ENCODE results near the gene MBNL1. TPM values are rescaled to one million over a fixed set of nuclear protein-coding genes. Genes with fewer than 3 reads are reported as not detected.

The MBNL1 gene
- total RNA-seq, 1 donor = 465 TPM

DNA sequence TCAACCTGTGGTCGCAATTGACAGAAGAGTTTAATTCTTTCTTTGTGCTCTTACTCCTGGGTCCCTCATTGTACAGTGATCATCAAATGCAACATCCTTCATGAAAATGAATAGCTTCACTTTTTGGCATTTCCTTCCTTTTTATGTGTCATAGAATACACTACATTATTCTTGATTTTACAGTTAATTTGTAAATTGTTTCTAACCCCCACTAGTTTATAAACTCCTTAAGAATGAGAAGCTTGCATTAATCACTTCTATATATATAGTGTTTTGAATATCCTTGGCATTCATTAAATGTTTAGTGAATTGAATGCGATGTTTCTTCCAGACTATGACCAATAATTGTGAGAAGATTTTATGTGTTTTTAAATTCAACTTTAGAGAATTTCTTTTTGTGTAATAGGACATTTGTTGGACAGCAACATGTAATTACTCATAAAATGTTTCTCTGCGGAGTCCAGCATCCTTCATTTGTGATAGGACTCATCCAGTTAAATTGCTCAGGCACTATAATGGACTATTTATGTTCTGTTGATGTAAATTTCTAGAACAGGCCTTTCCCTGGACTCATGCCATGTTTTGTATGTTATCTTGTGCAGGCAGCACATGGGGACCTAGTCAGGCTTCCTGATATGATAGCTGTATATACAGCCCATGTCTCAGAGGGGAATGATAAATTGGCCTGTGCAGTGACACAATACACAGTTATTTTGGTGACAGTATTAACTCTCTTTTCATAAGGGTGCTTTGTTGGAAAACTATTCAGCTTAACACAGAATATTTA, 51.3 kb downstream of the MBNL1 start:
- TF ChIP-seq CTCF (IDR thresholded peaks at IDR 0.05; ENCODE audit: insufficient read depth, low read length) = no peak
- H3K4me3 ChIP-seq (ENCODE audit: low read depth, low read length) = no peak overlapping the region
- peak; percentile 66 for DNase-seq (ENCODE audit: low read depth)

DNA sequence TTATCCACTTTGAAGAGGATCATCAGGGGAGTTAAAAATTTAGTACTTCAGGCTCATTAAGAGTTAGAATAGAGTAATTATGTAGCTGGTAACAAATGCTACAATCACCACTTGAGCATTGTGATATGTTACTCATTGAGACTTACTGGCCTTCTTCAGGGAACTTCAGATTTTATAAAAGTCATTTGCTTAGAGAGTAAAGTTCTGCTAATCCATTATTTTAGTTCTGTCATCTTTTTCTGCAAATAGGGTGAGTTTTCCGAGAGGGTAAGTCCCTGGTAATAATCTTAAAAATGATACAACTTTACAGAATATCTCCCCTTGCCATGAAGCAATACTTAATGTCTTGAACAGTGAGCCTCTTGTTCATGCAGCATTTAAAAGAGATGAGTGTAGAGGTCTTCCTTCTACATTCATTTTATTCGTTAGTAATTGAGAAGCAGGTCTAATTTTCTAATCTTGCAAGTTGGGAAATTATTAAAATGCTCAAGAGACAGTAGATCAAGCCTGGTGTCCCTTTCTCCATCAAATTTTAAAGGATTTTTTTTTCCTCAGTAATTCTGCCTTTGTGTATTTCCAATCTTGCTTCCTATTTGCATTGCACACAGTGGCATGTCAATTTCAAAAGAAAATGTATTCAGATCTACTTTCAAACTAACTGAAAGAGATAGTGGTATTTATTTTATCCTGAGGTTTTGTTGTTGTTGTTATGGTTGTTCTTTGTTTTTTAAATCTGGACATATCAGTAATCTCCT, 52.6 kb downstream of the MBNL1 start:
- DNase-seq (ENCODE audit: low read depth) = no peak
- H3K4me3 ChIP-seq (ENCODE audit: low read depth, low read length) = no peak overlapping the region
- TF ChIP-seq CTCF (IDR thresholded peaks at IDR 0.05; ENCODE audit: insufficient read depth, low read length) = no peak

GRCh38 chr3:152321955-152322377, 53.2 kb downstream of the MBNL1 start:
- no peak for TF ChIP-seq CTCF (IDR thresholded peaks at IDR 0.05; ENCODE audit: insufficient read depth, low read length)
- H3K4me3 ChIP-seq (ENCODE audit: low read depth, low read length) = no peak overlapping the region
- DNase-seq (ENCODE audit: low read depth) = no peak

DNA sequence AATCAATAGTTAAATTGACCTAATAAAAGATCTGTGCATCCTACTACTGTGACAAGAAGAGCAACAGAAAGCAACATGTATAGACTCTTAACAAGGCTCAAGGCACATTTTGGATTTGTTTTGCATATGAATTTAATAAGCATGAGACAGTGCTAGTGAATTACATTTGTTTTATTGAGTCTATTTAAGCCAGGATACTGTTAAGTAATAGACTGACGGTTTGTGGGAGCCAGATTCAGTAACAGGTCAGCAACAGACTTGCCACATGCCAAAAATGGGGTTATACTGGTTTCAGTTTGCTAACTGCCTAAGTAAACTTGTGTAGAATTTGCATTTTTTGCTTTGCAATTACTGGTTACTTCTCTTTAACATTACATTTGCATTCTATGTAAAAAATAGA, 54.0 kb downstream of the MBNL1 start:
- no peak overlapping the region for H3K4me3 ChIP-seq (ENCODE audit: low read depth, low read length)
- DNase-seq (ENCODE audit: low read depth) = peak; percentile 58
- TF ChIP-seq CTCF (IDR thresholded peaks at IDR 0.05; ENCODE audit: insufficient read depth, low read length) = no peak

DNA sequence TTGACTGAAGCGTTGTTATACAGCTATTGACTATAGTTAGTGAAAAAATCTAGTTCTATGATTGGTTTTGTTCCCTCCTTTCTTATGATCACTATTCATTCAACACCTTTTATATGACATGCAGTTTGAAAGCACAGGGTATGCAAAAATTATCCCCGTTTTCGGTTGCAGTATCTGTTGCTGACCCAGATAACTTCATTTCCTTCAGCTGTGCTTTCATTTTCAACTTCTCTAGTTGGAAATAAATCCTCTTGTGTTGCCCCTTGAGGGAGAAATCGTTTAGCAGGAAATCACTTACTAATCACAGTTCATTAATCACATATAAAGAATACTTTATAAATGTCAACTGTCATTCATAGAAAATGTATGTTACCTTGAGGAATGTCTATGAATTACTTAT, 55.1 kb downstream of the MBNL1 start:
- TF ChIP-seq CTCF (IDR thresholded peaks at IDR 0.05; ENCODE audit: insufficient read depth, low read length) = no peak
- H3K4me3 ChIP-seq (ENCODE audit: low read depth, low read length) = no peak overlapping the region
- no peak for DNase-seq (ENCODE audit: low read depth)

DNA sequence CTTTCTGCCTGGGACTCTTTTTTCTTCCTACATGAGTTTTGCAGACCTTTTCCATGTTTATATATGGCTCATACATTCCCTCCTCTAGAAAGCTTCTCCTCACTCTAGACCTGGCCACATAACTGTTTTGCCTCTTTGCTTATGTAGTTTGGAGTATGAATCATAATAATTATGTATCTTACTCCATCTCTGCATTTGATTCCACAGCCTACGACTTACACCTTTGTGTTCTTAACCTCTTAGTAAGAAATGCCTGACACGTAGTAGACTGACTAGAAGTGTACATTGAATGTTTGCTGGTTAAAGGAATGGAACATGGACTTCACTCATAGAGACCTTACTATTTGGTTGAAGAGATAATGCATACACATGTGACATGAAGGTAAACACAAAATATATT, 56.4 kb downstream of the MBNL1 start:
- TF ChIP-seq CTCF (IDR thresholded peaks at IDR 0.05; ENCODE audit: insufficient read depth, low read length) = no peak
- DNase-seq (ENCODE audit: low read depth) = no peak
- H3K4me3 ChIP-seq (ENCODE audit: low read depth, low read length) = no peak overlapping the region

Measured in fibroblast of the aortic adventitia (primary cell).